ENCODE results near the gene LRRC18. TPM values are rescaled to one million over a fixed set of nuclear protein-coding genes. Genes with fewer than 3 reads are reported as not detected.

Gene LRRC18
- total and polyA plus RNA-seq, 10 of the 15 experiments (the other 5 are each of a cell fraction or from before 2014, with no cell fraction given) = 0.16 to 0.47 (median 0.24) TPM; not detected in 6

- H3K36me3 ChIP-seq (ENCODE audit: control insufficient read depth in 2 of 2, insufficient read depth in 2 of 2, low read length in 1 of 2) = peaks cover 11 to 23% of the 10 kb centered on the region in 2 experiments; a peak in 3 of 4 replicates
- no peaks in the 10 kb centered on the region for H3K4me1 ChIP-seq (ENCODE audit: control insufficient read depth, insufficient read depth, low read length)
These were observed 48.5 kb downstream of the LRRC18 start for GRCh38 chr10:48890888-48891850.

More at GRCh38 chr10:48890888-48891850, 48.5 kb downstream of the LRRC18 start:
- H3K9me3 ChIP-seq (replicated peaks; ENCODE audit: control insufficient read depth, insufficient read depth, low read length) = no peaks in the 10 kb centered on the region
- no peak for DNase-seq (ENCODE audit: low read depth, low spot score)
- 97% methylated on average over 11 of the region's 11 CpGs for WGBS (ENCODE audit: insufficient coverage, insufficient replicate concordance, low lambda C conversion rate, missing lambda C conversion rate)
- no peak overlapping the region for H3K4me2 ChIP-seq (ENCODE audit: control insufficient read depth, insufficient read depth)
- no peak overlapping the region for H3K4me3 ChIP-seq
- intact Hi-C loops (cut with micrococcal nuclease; ENCODE audit: unreplicated experiment) (no loop called here), in situ Hi-C loops (cut with MboI) (no loop called here)
- no peaks in the 10 kb centered on the region for H3K27me3 ChIP-seq (replicated peaks in 1 of 2; ENCODE audit: control insufficient read depth in 2 of 2, insufficient read depth in 2 of 2, low read length in 1 of 2)
- CTCF ChIA-PET = no interaction called here
- FAIRE-seq = no peak
- no peak overlapping the region for H3K9ac ChIP-seq (ENCODE audit: control insufficient read depth, insufficient read depth, low read length)
- BruUV-seq (replicated peaks) = no TSS peak
- RAD21 ChIA-PET (ENCODE audit: unreplicated experiment) = no interaction called here
- H3K27ac ChIP-seq (ENCODE audit: control insufficient read depth, insufficient read depth) = no peak overlapping the region
- H2AFZ ChIP-seq (ENCODE audit: control insufficient read depth, low read depth, low read length) = no peak overlapping the region
- TF ChIP-seq RB1 (IDR thresholded peaks at IDR 0.05; ENCODE audit: borderline replicate concordance) (no peak), RCOR1 (conservative IDR thresholded peaks at IDR 0.05; ENCODE audit: low read depth, low read length) (no peak), ELK1 (IDR thresholded peaks at IDR 0.05; ENCODE audit: low read depth, low read length) (no peak), POLR2AphosphoS2 (IDR thresholded peaks at IDR 0.05; ENCODE audit: low read depth, low read length) (no peak), SIX5 (IDR thresholded peaks at IDR 0.05; ENCODE audit: low read depth, low read length, severe bottlenecking) (no peak), BRCA1 (IDR thresholded peaks at IDR 0.05; ENCODE audit: low read depth, low read length) (no peak)
- H4K20me1 ChIP-seq (ENCODE audit: control insufficient read depth, insufficient read depth) = no peaks in the 10 kb centered on the region
- no peaks in the 10 kb centered on the region for H3K79me2 ChIP-seq (ENCODE audit: control insufficient read depth, insufficient read depth, low read length)
- SMC1A ChIA-PET (ENCODE audit: uncharacterized antibody, unreplicated experiment) = interaction anchor here (1.5 kb wide), 1 partner anchor 233 kb away, joined by 3 read pairs; no protein-coding TSS in a partner anchor
- POLR2A ChIA-PET = no interaction called here
- ATAC-seq = no peak
